ENCODE measurements around the gene EFHD2.
"Not testable (repeated sequence)": the region's sequence is repeated elsewhere in the genome, so short reads cannot be mapped to it uniquely, and the experiment has no call there.

EFHD2 gene

GRCh38 chr1:15463064-15463800 is 53.5 kb downstream of the EFHD2 start:
- not testable (repeated sequence) for H3K4me1 ChIP-seq (ENCODE audit: insufficient read depth, low read length); H3K9ac ChIP-seq (ENCODE audit: low read length); H3K27me3 ChIP-seq (ENCODE audit: control insufficient read depth in 1 of 2, insufficient read depth in 2 of 2, low read length in 2 of 2)

GRCh38 chr1:15463926-15464322 is 54.2 kb downstream of the EFHD2 start:
- not testable (repeated sequence) for H3K36me3 ChIP-seq (ENCODE audit: insufficient read depth, low read length); H3K9ac ChIP-seq (ENCODE audit: low read length); H3K9me3 ChIP-seq (ENCODE audit: low read length); H3K27ac ChIP-seq (ENCODE audit: low read depth, low read length); H3K4me3 ChIP-seq (ENCODE audit: low read depth in 1 of 2, low read length in 2 of 2); H3K4me1 ChIP-seq (ENCODE audit: insufficient read depth, low read length); H3K27me3 ChIP-seq (ENCODE audit: control insufficient read depth in 1 of 2, insufficient read depth in 2 of 2, low read length in 2 of 2)

More at GRCh38 chr1:15463064-15463800, 53.5 kb downstream of the EFHD2 start:
- not testable (repeated sequence) for H3K27ac ChIP-seq (ENCODE audit: low read depth, low read length); H3K9me3 ChIP-seq (ENCODE audit: low read length); H3K36me3 ChIP-seq (ENCODE audit: insufficient read depth, low read length); H3K4me3 ChIP-seq (ENCODE audit: low read depth in 1 of 2, low read length in 2 of 2)

GRCh38 chr1:15465674-15466073 is 56.0 kb downstream of the EFHD2 start:
- H3K4me3 ChIP-seq (ENCODE audit: low read depth in 1 of 2, low read length in 2 of 2): no peak overlapping the region
- no peaks in the 10 kb centered on the region for H3K4me1 ChIP-seq (ENCODE audit: insufficient read depth, low read length)

GRCh38 chr1:15466955-15467625 is 57.4 kb downstream of the EFHD2 start:
- H3K4me1 ChIP-seq (ENCODE audit: insufficient read depth, low read length); H3K9me3 ChIP-seq (ENCODE audit: low read length); H3K27ac ChIP-seq (ENCODE audit: low read depth, low read length); H3K4me3 ChIP-seq (ENCODE audit: low read depth in 1 of 2, low read length in 2 of 2); H3K36me3 ChIP-seq (ENCODE audit: insufficient read depth, low read length); H3K9ac ChIP-seq (ENCODE audit: low read length); H3K27me3 ChIP-seq (ENCODE audit: control insufficient read depth in 1 of 2, insufficient read depth in 2 of 2, low read length in 2 of 2): not testable (repeated sequence)

More at GRCh38 chr1:15465674-15466073, 56.0 kb downstream of the EFHD2 start:
- Histone ChIP-seq H3K27ac (ENCODE audit: low read depth, low read length) (no peak overlapping the region), H3K27me3 (ENCODE audit: control insufficient read depth in 1 of 2, insufficient read depth in 2 of 2, low read length in 2 of 2) (no peaks in the 10 kb centered on the region), H3K9me3 (ENCODE audit: low read length) (no peaks in the 10 kb centered on the region), H3K36me3 (ENCODE audit: insufficient read depth, low read length) (no peaks in the 10 kb centered on the region), H3K9ac (ENCODE audit: low read length) (no peak overlapping the region)

GRCh38 chr1:15468145-15468544 is 58.5 kb downstream of the EFHD2 start:
- Histone ChIP-seq H3K27me3 (ENCODE audit: control insufficient read depth in 1 of 2, insufficient read depth in 2 of 2, low read length in 2 of 2) (no peaks in the 10 kb centered on the region), H3K4me1 (ENCODE audit: insufficient read depth, low read length) (no peaks in the 10 kb centered on the region), H3K27ac (ENCODE audit: low read depth, low read length) (no peak overlapping the region), H3K4me3 (ENCODE audit: low read depth in 1 of 2, low read length in 2 of 2) (no peak overlapping the region), H3K9me3 (ENCODE audit: low read length) (no peaks in the 10 kb centered on the region), H3K9ac (ENCODE audit: low read length) (no peak overlapping the region), H3K36me3 (ENCODE audit: insufficient read depth, low read length) (no peaks in the 10 kb centered on the region)

GRCh38 chr1:15469361-15469760 is 59.7 kb downstream of the EFHD2 start:
- no peak overlapping the region for H3K9ac ChIP-seq (ENCODE audit: low read length)
- no peaks in the 10 kb centered on the region for H3K36me3 ChIP-seq (ENCODE audit: insufficient read depth, low read length)
- no peak overlapping the region for H3K27ac ChIP-seq (ENCODE audit: low read depth, low read length)
- H3K27me3 ChIP-seq (ENCODE audit: control insufficient read depth in 1 of 2, insufficient read depth in 2 of 2, low read length in 2 of 2): no peaks in the 10 kb centered on the region
- no peaks in the 10 kb centered on the region for H3K4me1 ChIP-seq (ENCODE audit: insufficient read depth, low read length)
- H3K4me3 ChIP-seq (ENCODE audit: low read depth in 1 of 2, low read length in 2 of 2): no peak overlapping the region
- H3K9me3 ChIP-seq (ENCODE audit: low read length): no peaks in the 10 kb centered on the region

- not testable (repeated sequence) for H3K9ac ChIP-seq (ENCODE audit: low read length); H3K27me3 ChIP-seq (ENCODE audit: control insufficient read depth in 1 of 2, insufficient read depth in 2 of 2, low read length in 2 of 2); H3K9me3 ChIP-seq (ENCODE audit: low read length); H3K36me3 ChIP-seq (ENCODE audit: insufficient read depth, low read length); H3K4me3 ChIP-seq (ENCODE audit: low read depth in 1 of 2, low read length in 2 of 2); H3K4me1 ChIP-seq (ENCODE audit: insufficient read depth, low read length); H3K27ac ChIP-seq (ENCODE audit: low read depth, low read length)
Measured at GRCh38 chr1:15469821-15470448, 60.2 kb downstream of the EFHD2 start.

- H3K4me3 ChIP-seq (ENCODE audit: low read depth in 1 of 2, low read length in 2 of 2); H3K9ac ChIP-seq (ENCODE audit: low read length); H3K4me1 ChIP-seq (ENCODE audit: insufficient read depth, low read length); H3K36me3 ChIP-seq (ENCODE audit: insufficient read depth, low read length); H3K27ac ChIP-seq (ENCODE audit: low read depth, low read length); H3K9me3 ChIP-seq (ENCODE audit: low read length); H3K27me3 ChIP-seq (ENCODE audit: control insufficient read depth in 1 of 2, insufficient read depth in 2 of 2, low read length in 2 of 2): not testable (repeated sequence)
Measured at GRCh38 chr1:15471067-15471466, 61.4 kb downstream of the EFHD2 start.

- H3K4me1 ChIP-seq (ENCODE audit: insufficient read depth, low read length); H3K9ac ChIP-seq (ENCODE audit: low read length); H3K4me3 ChIP-seq (ENCODE audit: low read depth in 1 of 2, low read length in 2 of 2); H3K36me3 ChIP-seq (ENCODE audit: insufficient read depth, low read length); H3K9me3 ChIP-seq (ENCODE audit: low read length); H3K27ac ChIP-seq (ENCODE audit: low read depth, low read length); H3K27me3 ChIP-seq (ENCODE audit: control insufficient read depth in 1 of 2, insufficient read depth in 2 of 2, low read length in 2 of 2): not testable (repeated sequence)
Measured at GRCh38 chr1:15471723-15472122, 62.0 kb downstream of the EFHD2 start.

GRCh38 chr1:15472587-15472986 is 62.9 kb downstream of the EFHD2 start:
- Histone ChIP-seq H3K9ac (ENCODE audit: low read length) (no peak overlapping the region), H3K4me3 (ENCODE audit: low read depth in 1 of 2, low read length in 2 of 2) (no peak overlapping the region), H3K4me1 (ENCODE audit: insufficient read depth, low read length) (no peaks in the 10 kb centered on the region)

GRCh38 chr1:15475752-15476314 is 66.1 kb downstream of the EFHD2 start, which contains the start of gene CELA2B:
Gene CELA2B, plus strand, starts transcription at chr1:15476104. Its CDS starts 22 bp downstream, at chr1:15476126.
- Histone ChIP-seq H3K4me3 (ENCODE audit: low read depth in 1 of 2, low read length in 2 of 2) (no peak within 1 kb of the TSS), H3K27ac (ENCODE audit: low read depth, low read length) (no peak within 1 kb of the TSS), H3K4me1 (ENCODE audit: insufficient read depth, low read length) (no peaks in the 10 kb centered on the region), H3K9ac (ENCODE audit: low read length) (no peak within 1 kb of the TSS), H3K27me3 (ENCODE audit: control insufficient read depth in 1 of 2, insufficient read depth in 2 of 2, low read length in 2 of 2) (no peaks in the 10 kb centered on the region), H3K9me3 (ENCODE audit: low read length) (no peaks in the 10 kb centered on the region), H3K36me3 (ENCODE audit: insufficient read depth, low read length) (no peaks in the 10 kb centered on the region)

More at GRCh38 chr1:15472587-15472986, 62.9 kb downstream of the EFHD2 start:
- Histone ChIP-seq H3K27me3 (ENCODE audit: control insufficient read depth in 1 of 2, insufficient read depth in 2 of 2, low read length in 2 of 2) (no peaks in the 10 kb centered on the region), H3K36me3 (ENCODE audit: insufficient read depth, low read length) (no peaks in the 10 kb centered on the region), H3K27ac (ENCODE audit: low read depth, low read length) (no peak overlapping the region), H3K9me3 (ENCODE audit: low read length) (no peaks in the 10 kb centered on the region)

Data from muscle layer of colon (tissue), 2 donors.